K562 (cell line): ENCODE results near the gene GDF15. TPM values are rescaled to one million over a fixed set of nuclear protein-coding genes. Genes with fewer than 3 reads are reported as not detected.

Experiments used
- ADNP ChIP-seq: fragments of 200-800 bp; sonication (Bioruptor generic); IDR thresholded peaks from 2 replicates; pipeline ENCODE4 v1.6.1; 2016; ENCODE audit warnings: missing genetic modification characterization, missing compliant biosample characterization
- ATF7 ChIP-seq: fragments of 450-650 bp; IDR thresholded peaks from 2 replicates; pipeline ENCODE4 v1.7.1; 2014; ENCODE audit warnings: mild to moderate bottlenecking, moderate library complexity
- CREB1 ChIP-seq, 2 experiments: sonication (generic) in 1 of 2; formaldehyde crosslinking in 1 of 2; IDR thresholded peaks; 2 replicates each; pipeline versions ENCODE4 v1.6.1 to v1.8.0; 2012 to 2022; ENCODE audit warnings: inconsistent platforms in 1 of 2, mild to moderate bottlenecking in 1 of 2, missing genetic modification reagents in 1 of 2, moderate library complexity in 1 of 2
- CXXC5 ChIP-seq: fragments of 250-450 bp; sonication (Bioruptor Pico); IDR thresholded peaks from 2 replicates; pipeline ENCODE4 v1.8.0; 2022; ENCODE audit warnings: inconsistent platforms, mild to moderate bottlenecking, moderate library complexity
- FOXP1 ChIP-seq: sonication (generic); formaldehyde crosslinking; IDR thresholded peaks from 2 replicates; pipeline ENCODE4 v1.8.0; 2022; ENCODE audit warnings: mild to moderate bottlenecking, missing genetic modification reagents
- GATA2 ChIP-seq: sonication (generic); formaldehyde crosslinking; IDR thresholded peaks from 2 replicates; pipeline ENCODE4 v1.4.0; 2020; ENCODE audit warnings: mild to moderate bottlenecking, missing genetic modification reagents
- HDGF ChIP-seq: fragments of 450-650 bp; IDR thresholded peaks from 2 replicates; pipeline ENCODE4 v1.6.1; 2016
- KDM2B ChIP-seq: fragments of 250-450 bp; sonication (Bioruptor Pico); IDR thresholded peaks from 2 replicates; pipeline ENCODE4 v1.8.0; 2021; ENCODE audit warnings: mild to moderate bottlenecking, moderate library complexity
- MBD2 ChIP-seq: sonication (generic); IDR thresholded peaks from 2 replicates; pipeline ENCODE4 v1.6.1; 2016; ENCODE audit warnings: low read depth, borderline replicate concordance
- MECOM ChIP-seq: fragments of 250-450 bp; sonication (Bioruptor Pico); IDR thresholded peaks from 2 replicates; pipeline ENCODE4 v1.8.0; 2022; ENCODE audit warnings: inconsistent platforms
- POLR2AphosphoS2 ChIP-seq: IDR thresholded peaks from 2 replicates; pipeline ENCODE4 v1.6.1; 2012; ENCODE audit warnings: low read length, improper control_type of control experiment
- POU5F1 ChIP-seq: fragments of 150-350 bp; IDR thresholded peaks from 2 replicates; pipeline ENCODE4 v1.6.1; 2014; ENCODE audit warnings: borderline replicate concordance, low read length, low read depth, mild to moderate bottlenecking; ENCODE audit not compliant: partially characterized antibody
- PURB ChIP-seq: sonication (generic); formaldehyde crosslinking; IDR thresholded peaks from 2 replicates; pipeline ENCODE4 v1.9.0; 2021; ENCODE audit warnings: low read depth, mild to moderate bottlenecking, missing genetic modification reagents
- SOX6 ChIP-seq: fragments of 450-650 bp; IDR thresholded peaks from 2 replicates; pipeline ENCODE4 v1.6.1; 2014; ENCODE audit warnings: mild to moderate bottlenecking
- TBP ChIP-seq: optimal IDR thresholded peaks from 2 replicates; pipeline ENCODE3; 2011; ENCODE audit warnings: low read depth, low read length, improper control_type of control experiment
- TGIF2 ChIP-seq: sonication (generic); formaldehyde crosslinking; IDR thresholded peaks from 2 replicates; pipeline ENCODE4 v1.8.1; 2022; ENCODE audit warnings: mild to moderate bottlenecking, missing genetic modification reagents, moderate library complexity
- WHSC1 ChIP-seq: IDR thresholded peaks from one replicate; pipeline ENCODE4 v1.6.1; 2012; ENCODE audit warnings: low read length, control low read depth, inconsistent platforms
- YBX1 ChIP-seq: fragments of 450-650 bp; IDR thresholded peaks from 2 replicates; pipeline ENCODE4 v1.7.1; 2016; ENCODE audit warnings: mild to moderate bottlenecking
- ZNF133 ChIP-seq: fragments of 250-450 bp; sonication (Bioruptor Pico); IDR thresholded peaks from 2 replicates; pipeline ENCODE4 v1.4.0; 2020; ENCODE audit warnings: mild to moderate bottlenecking
- ZNF134 ChIP-seq: fragments of 250-450 bp; sonication (Bioruptor Pico); conservative IDR thresholded peaks from 2 replicates; pipeline ENCODE4 v1.4.0; 2020
- ZNF384 ChIP-seq: IDR thresholded peaks from 2 replicates; pipeline ENCODE4 v1.6.1; 2012; ENCODE audit warnings: low read depth, low read length, improper control_type of control experiment
- ZNF644 ChIP-seq: fragments of 200-800 bp; sonication (Bioruptor generic); IDR thresholded peaks from 2 replicates; pipeline ENCODE4 v1.6.1; 2016; ENCODE audit warnings: low read depth, missing genetic modification characterization, missing compliant biosample characterization
- ZNF707 ChIP-seq: fragments of 250-450 bp; sonication (Bioruptor Pico); conservative IDR thresholded peaks from 2 replicates; pipeline ENCODE4 v1.8.0; 2022; ENCODE audit warnings: inconsistent platforms, mild to moderate bottlenecking, moderate library complexity
- polyA plus RNA-seq, 8 experiments: library from polyadenylated mRNA; depleted of rRNA in 4 of 8; stranded (reverse) in 5 of 8; unstranded in 3 of 8; fragments of >200 nt; fragmentation: Nextera tagmentation in 2 of 8; fragmentation: Illumina TruSeq in 1 of 8; extraction: Ambion mirVana in 2 of 8; extraction: Trizol in 1 of 8; gene quantifications; 2 replicates each; pipeline versions ENCODE4 v1.2.1 to v1.2.3, GENCODE V29; 2011 to 2014; ENCODE audit warnings: inconsistent platforms in 1 of 8, missing spikeins in 1 of 8
- total RNA-seq, 7 experiments: library from RNA; depleted of rRNA in 6 of 7; stranded (reverse); fragments of >200 nt in 6 of 7; fragmentation: Illumina TruSeq in 2 of 7; extraction: Trizol in 2 of 7; gene quantifications; 2 replicates each; pipeline versions ENCODE4 v1.2.1 to v1.2.3, GENCODE V29; 2011 to 2021; ENCODE audit warnings: low replicate concordance in 1 of 7
- TF ChIP-seq, protein P1 (sequence below): sonication (generic); formaldehyde crosslinking; IDR thresholded peaks from 2 replicates; pipeline ENCODE4 v1.9.0; 2022; ENCODE audit warnings: mild to moderate bottlenecking, missing genetic modification reagents
- TF ChIP-seq, protein P2 (sequence below): fragments of 450-650 bp; formaldehyde crosslinking; IDR thresholded peaks from 2 replicates; pipeline ENCODE4 v1.4.0; 2022; ENCODE audit warnings: mild to moderate bottlenecking, moderate library complexity
- TF ChIP-seq, protein P3 (sequence below): IDR thresholded peaks from 3 replicates; pipeline ENCODE4 v1.6.1; 2011; ENCODE audit warnings: borderline replicate concordance, mild to moderate bottlenecking; ENCODE audit not compliant: insufficient read length, insufficient read depth
- TF ChIP-seq, protein P4 (sequence below): sonication (generic); formaldehyde crosslinking; IDR thresholded peaks from 2 replicates; pipeline ENCODE4 v1.8.1; 2022; ENCODE audit warnings: missing genetic modification reagents
- TF ChIP-seq, protein P5 (sequence below), 2 experiments: fragments of 200-800 bp in 1 of 2; sonication (Bioruptor generic) in 1 of 2; sonication (generic) in 1 of 2; formaldehyde crosslinking in 1 of 2; IDR thresholded peaks in 1 of 2; conservative IDR thresholded peaks in 1 of 2; 2 replicates each; pipeline versions ENCODE4 v1.5.0 to v1.6.1; 2016 to 2020; ENCODE audit warnings: missing compliant biosample characterization in 1 of 2, missing genetic modification characterization in 1 of 2, missing genetic modification reagents in 1 of 2

GDF15 gene
- total and polyA plus RNA-seq, 9 of the 15 experiments (the other 6 are each of a cell fraction or from before 2014, with no cell fraction given): 2.3 to 82.4 (median 12.5) TPM

DNA sequence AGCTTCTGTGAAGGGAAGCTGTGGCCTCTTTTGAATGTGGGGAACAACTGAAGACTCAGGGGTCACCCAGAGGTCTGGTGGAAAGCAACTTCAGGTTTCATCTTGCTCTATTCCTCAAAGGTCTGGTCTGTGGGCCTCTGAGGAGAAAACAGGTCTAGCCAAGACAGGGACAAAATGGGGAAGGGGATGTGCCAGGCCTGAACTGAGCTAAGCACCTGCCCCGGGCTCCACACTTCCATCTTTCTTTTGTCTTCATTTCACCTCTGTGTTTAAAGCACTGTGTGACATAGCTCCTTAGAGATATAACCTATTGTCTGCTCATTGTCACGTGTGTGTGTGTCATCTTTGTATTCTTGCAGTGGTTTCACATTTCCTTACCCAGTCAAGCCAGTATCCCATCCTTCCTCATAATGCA lies 19.9 kb upstream of the GDF15 start (continued):
- TF ChIP-seq GATA2 (no peak), KDM2B (CRISPR knock-in tag) (no peak), POLR2AphosphoS2 (no peak), ZNF707 (CRISPR knock-in tag) (no peak), FOXP1 (CRISPR knock-in tag) (no peak), ZNF133 (CRISPR knock-in tag) (no peak), SOX6 (peak; percentile 66), WHSC1 (no peak), ADNP (tag) (no peak), ATF7 (no peak), TBP (no peak), TGIF2 (CRISPR knock-in tag) (no peak), ZNF644 (tag) (no peak; the same call in 1 of the 2 replicates), YBX1 (no peak), HDGF (no peak), CXXC5 (CRISPR knock-in tag) (peak; percentile 36; the same call in 1 of the 2 replicates), ZNF134 (CRISPR knock-in tag) (no peak), ZNF384 (no peak), CREB1 (IDR thresholded peaks at IDR 0.05) (no peak), CREB1 (CRISPR knock-in tag; IDR thresholded peaks at IDR 0.05) (no peak), MBD2 (no peak), POU5F1 (no peak), MECOM (CRISPR knock-in tag) (no peak), PURB (CRISPR knock-in tag) (no peak)
- TF ChIP-seq, protein P1, sequence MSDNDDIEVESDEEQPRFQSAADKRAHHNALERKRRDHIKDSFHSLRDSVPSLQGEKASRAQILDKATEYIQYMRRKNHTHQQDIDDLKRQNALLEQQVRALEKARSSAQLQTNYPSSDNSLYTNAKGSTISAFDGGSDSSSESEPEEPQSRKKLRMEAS (CRISPR knock-in tag): no peak
- TF ChIP-seq, protein P2, sequence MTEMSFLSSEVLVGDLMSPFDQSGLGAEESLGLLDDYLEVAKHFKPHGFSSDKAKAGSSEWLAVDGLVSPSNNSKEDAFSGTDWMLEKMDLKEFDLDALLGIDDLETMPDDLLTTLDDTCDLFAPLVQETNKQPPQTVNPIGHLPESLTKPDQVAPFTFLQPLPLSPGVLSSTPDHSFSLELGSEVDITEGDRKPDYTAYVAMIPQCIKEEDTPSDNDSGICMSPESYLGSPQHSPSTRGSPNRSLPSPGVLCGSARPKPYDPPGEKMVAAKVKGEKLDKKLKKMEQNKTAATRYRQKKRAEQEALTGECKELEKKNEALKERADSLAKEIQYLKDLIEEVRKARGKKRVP (CRISPR knock-in tag): no peak
- TF ChIP-seq, protein P3, sequence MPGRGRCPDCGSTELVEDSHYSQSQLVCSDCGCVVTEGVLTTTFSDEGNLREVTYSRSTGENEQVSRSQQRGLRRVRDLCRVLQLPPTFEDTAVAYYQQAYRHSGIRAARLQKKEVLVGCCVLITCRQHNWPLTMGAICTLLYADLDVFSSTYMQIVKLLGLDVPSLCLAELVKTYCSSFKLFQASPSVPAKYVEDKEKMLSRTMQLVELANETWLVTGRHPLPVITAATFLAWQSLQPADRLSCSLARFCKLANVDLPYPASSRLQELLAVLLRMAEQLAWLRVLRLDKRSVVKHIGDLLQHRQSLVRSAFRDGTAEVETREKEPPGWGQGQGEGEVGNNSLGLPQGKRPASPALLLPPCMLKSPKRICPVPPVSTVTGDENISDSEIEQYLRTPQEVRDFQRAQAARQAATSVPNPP: no peak
- TF ChIP-seq, protein P4, sequence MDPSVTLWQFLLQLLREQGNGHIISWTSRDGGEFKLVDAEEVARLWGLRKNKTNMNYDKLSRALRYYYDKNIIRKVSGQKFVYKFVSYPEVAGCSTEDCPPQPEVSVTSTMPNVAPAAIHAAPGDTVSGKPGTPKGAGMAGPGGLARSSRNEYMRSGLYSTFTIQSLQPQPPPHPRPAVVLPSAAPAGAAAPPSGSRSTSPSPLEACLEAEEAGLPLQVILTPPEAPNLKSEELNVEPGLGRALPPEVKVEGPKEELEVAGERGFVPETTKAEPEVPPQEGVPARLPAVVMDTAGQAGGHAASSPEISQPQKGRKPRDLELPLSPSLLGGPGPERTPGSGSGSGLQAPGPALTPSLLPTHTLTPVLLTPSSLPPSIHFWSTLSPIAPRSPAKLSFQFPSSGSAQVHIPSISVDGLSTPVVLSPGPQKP (CRISPR knock-in tag): no peak
- TF ChIP-seq, protein P5, sequence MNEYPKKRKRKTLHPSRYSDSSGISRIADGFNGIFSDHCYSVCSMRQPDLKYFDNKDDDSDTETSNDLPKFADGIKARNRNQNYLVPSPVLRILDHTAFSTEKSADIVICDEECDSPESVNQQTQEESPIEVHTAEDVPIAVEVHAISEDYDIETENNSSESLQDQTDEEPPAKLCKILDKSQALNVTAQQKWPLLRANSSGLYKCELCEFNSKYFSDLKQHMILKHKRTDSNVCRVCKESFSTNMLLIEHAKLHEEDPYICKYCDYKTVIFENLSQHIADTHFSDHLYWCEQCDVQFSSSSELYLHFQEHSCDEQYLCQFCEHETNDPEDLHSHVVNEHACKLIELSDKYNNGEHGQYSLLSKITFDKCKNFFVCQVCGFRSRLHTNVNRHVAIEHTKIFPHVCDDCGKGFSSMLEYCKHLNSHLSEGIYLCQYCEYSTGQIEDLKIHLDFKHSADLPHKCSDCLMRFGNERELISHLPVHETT (CRISPR knock-in tag; conservative IDR thresholded peaks at IDR 0.05 in 1 of 2, IDR thresholded peaks at IDR 0.05 in 1 of 2): peak in 1 of 2 experiments; percentile 19; a peak in 1 of 4 replicates
